CD4-positive, alpha-beta T cell (primary cell): Measurements from ENCODE around the gene TCF7L2. TPM values are rescaled to one million over a fixed set of nuclear protein-coding genes. Genes with fewer than 3 reads are reported as not detected.

Source experiments
- ATAC-seq: fragments of 200-7000 bp; cut with Tn5 transposase; one replicate; pipeline ENCODE4 v1.10.0; 2022; ENCODE audit warnings: mild to moderate bottlenecking; ENCODE audit not compliant: poor library complexity
- CTCF ChIA-PET: fragments of 350-600 bp; sonication (Branson Sonifier 250); formaldehyde crosslinking; loops from one replicate; lab custom pipeline; 2021; ENCODE audit warnings: antibody characterized with exemption, inconsistent platforms; lab: Charles Lee
- POLR2A ChIA-PET: fragments of 350-600 bp; sonication (Branson Sonifier 250); formaldehyde crosslinking; loops from one replicate; lab custom pipeline; 2021; ENCODE audit warnings: antibody characterized with exemption, inconsistent platforms; lab: Charles Lee
- DNase-seq, 14 experiments: peaks; one replicate each; pipeline ENCODE4 v3.0.0-alpha.2; 2013 to 2020; ENCODE audit warnings: mixed read lengths in 2 of 14
- H3K27ac ChIP-seq, 2 donors: one replicate each; pipeline versions ENCODE4 v1.5.1 to v1.7.0; 2013; ENCODE audit warnings: low read length in 2 of 2, low read depth in 1 of 2, mild to moderate bottlenecking in 1 of 2
- H3K27me3 ChIP-seq, 2 experiments: 1 replicate in 1 of 2; 2 replicates in 1 of 2; pipeline versions ENCODE4 v1.6.1 to v1.7.0; 2013; ENCODE audit warnings: low read length in 2 of 2, control low read depth in 1 of 2, mild to moderate bottlenecking in 1 of 2, moderate library complexity in 1 of 2; ENCODE audit not compliant: insufficient read depth in 2 of 2, control insufficient read depth in 1 of 2
- H3K36me3 ChIP-seq: one replicate; pipeline ENCODE4 v1.6.1; 2013; ENCODE audit warnings: low read length, control low read depth; ENCODE audit not compliant: insufficient read depth
- H3K4me1 ChIP-seq: one replicate; pipeline ENCODE4 v1.6.1; 2013; ENCODE audit warnings: low read length, control low read depth; ENCODE audit not compliant: insufficient read depth
- H3K4me3 ChIP-seq: one replicate; pipeline ENCODE4 v1.5.1; 2013; ENCODE audit warnings: mild to moderate bottlenecking, low read length, moderate library complexity
- H3K9me3 ChIP-seq, 2 experiments: 1 replicate in 1 of 2; 2 replicates in 1 of 2; pipeline versions ENCODE4 v1.6.1 to v1.7.0; 2013; ENCODE audit warnings: low read length in 2 of 2, mild to moderate bottlenecking in 2 of 2, control low read depth in 1 of 2, moderate library complexity in 1 of 2; ENCODE audit not compliant: control insufficient read depth in 1 of 2, insufficient read depth in 1 of 2
- H3K27ac Mint-ChIP-seq: one replicate; pipeline ENCODE4 v1.8.0; 2020; ENCODE audit warnings: mixed read lengths
- H3K27me3 Mint-ChIP-seq: one replicate; pipeline ENCODE4 v1.8.0; 2021; ENCODE audit warnings: mixed read lengths
- H3K36me3 Mint-ChIP-seq: one replicate; pipeline ENCODE4 v1.8.0; 2021; ENCODE audit warnings: low read depth, mixed read lengths
- H3K4me1 Mint-ChIP-seq: one replicate; pipeline ENCODE4 v1.8.0; 2021; ENCODE audit warnings: low read depth, mixed read lengths
- H3K4me3 Mint-ChIP-seq: one replicate; pipeline ENCODE4 v1.8.0; 2020; ENCODE audit warnings: mild to moderate bottlenecking, mixed read lengths
- H3K9me3 Mint-ChIP-seq: one replicate; pipeline ENCODE4 v1.8.0; 2020; ENCODE audit warnings: mixed read lengths
- intact Hi-C, 2 experiments: fragments of 100-400 bp; cut with DNase I in 1 of 2; cut with micrococcal nuclease in 1 of 2; formaldehyde crosslinking; loops; one replicate each; pipeline versions ENCODE4 v1.15.1 to v1.9.0; 2023 to 2025; cut with DNase I, micrococcal nuclease
- total RNA-seq, 174 experiments: library from RNA in 2 of 174; stranded (reverse) in 2 of 174; gene quantifications; one replicate each; pipeline ENCODE4 v1.2.3 and lab custom pipeline; 2021 to 2026
- TF ChIP-seq, protein P1 (sequence below): fragments of 200-600 bp; IDR thresholded peaks from one replicate; pipeline ENCODE4 v1.8.0; 2022; ENCODE audit warnings: antibody characterized with exemption, mild to moderate bottlenecking

TCF7L2 gene
- total RNA-seq, 2 experiments from 2014 or later, result 4.2 to 4.4 TPM

DNA sequence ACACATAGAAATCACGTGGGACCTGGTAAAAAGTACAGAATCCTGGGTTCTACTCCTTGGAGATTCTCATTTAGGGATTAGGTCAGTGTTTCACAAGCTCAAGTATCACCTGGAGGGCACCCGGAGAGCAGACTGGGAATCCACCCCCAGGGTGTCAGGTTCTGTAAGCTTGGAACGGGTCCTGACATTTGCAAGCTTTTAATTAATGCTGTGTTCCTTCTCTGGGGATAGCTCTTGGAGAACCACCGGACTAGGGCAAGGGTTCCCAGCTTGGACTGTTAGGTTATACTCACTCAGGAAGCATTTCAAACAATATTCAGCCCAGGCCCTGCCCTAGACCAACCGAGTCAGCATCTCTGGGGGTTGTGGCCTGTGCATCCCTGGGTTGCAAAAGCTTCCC, 23.0 kb downstream of the TCF7L2 start:
- intact Hi-C loops, result no loop called here
- no peak overlapping the region for H3K4me3 ChIP-seq
- CTCF ChIA-PET, result no interaction called here
- Mint-ChIP-seq H3K4me1 (no peaks in the 10 kb centered on the region), H3K27ac (no peak overlapping the region), H3K9me3 (no peaks in the 10 kb centered on the region), H3K4me3 (no peak overlapping the region), H3K36me3 (no peaks in the 10 kb centered on the region), H3K27me3 (peaks cover 26% of the 10 kb centered on the region)
- no peak for DNase-seq
- H3K36me3 ChIP-seq, result no peaks in the 10 kb centered on the region
- peaks cover 6 to 10% of the 10 kb centered on the region in 2 experiments for H3K27me3 ChIP-seq
- H3K9me3 ChIP-seq, result no peaks in the 10 kb centered on the region
- POLR2A ChIA-PET, result no interaction called here
- TF ChIP-seq, protein P1, sequence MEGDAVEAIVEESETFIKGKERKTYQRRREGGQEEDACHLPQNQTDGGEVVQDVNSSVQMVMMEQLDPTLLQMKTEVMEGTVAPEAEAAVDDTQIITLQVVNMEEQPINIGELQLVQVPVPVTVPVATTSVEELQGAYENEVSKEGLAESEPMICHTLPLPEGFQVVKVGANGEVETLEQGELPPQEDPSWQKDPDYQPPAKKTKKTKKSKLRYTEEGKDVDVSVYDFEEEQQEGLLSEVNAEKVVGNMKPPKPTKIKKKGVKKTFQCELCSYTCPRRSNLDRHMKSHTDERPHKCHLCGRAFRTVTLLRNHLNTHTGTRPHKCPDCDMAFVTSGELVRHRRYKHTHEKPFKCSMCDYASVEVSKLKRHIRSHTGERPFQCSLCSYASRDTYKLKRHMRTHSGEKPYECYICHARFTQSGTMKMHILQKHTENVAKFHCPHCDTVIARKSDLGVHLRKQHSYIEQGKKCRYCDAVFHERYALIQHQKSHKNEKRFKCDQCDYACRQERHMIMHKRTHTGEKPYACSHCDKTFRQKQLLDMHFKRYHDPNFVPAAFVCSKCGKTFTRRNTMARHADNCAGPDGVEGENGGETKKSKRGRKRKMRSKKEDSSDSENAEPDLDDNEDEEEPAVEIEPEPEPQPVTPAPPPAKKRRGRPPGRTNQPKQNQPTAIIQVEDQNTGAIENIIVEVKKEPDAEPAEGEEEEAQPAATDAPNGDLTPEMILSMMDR, result no peak
- ATAC-seq, result no peak
- H3K4me1 ChIP-seq, result no peaks in the 10 kb centered on the region
- no peak overlapping the region for H3K27ac ChIP-seq

DNA sequence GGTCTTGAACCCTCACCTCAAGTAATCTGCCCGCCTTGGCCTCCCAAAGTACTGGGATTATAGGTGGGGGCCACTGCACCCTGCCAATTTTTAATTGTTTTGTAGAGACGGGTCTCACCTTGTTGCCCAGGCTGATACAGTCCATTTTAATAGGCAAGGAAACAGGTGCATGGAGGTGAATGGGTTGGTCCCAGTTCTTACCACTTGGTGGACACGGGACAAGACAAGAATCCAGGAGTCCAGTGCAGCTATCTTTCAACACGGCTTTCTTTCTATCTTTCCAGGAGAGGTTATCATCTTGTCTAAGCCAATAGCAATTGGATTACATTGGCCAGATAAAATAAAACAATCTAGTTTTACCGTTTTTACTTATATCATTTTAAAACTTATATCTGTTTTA, 23.8 kb downstream of the TCF7L2 start:
- H3K36me3 ChIP-seq, result no peaks in the 10 kb centered on the region
- DNase-seq (no peak), ATAC-seq (no peak)
- no peaks in the 10 kb centered on the region for H3K4me1 Mint-ChIP-seq
- H3K27me3 ChIP-seq, result peaks cover 7 to 10% of the 10 kb centered on the region in 2 experiments
- CTCF ChIA-PET, result no interaction called here
- no peak overlapping the region for H3K27ac ChIP-seq
- no peak overlapping the region for H3K4me3 Mint-ChIP-seq
- TF ChIP-seq, protein P1, result no peak
- no peaks in the 10 kb centered on the region for H3K9me3 ChIP-seq
- intact Hi-C loops, result no loop called here
- H3K27me3 Mint-ChIP-seq, result peaks cover 29% of the 10 kb centered on the region
- POLR2A ChIA-PET, result no interaction called here
- no peaks in the 10 kb centered on the region for H3K4me1 ChIP-seq
- no peak overlapping the region for H3K4me3 ChIP-seq
- H3K27ac Mint-ChIP-seq, result no peak overlapping the region
- no peaks in the 10 kb centered on the region for H3K36me3 Mint-ChIP-seq
- no peaks in the 10 kb centered on the region for H3K9me3 Mint-ChIP-seq

DNA sequence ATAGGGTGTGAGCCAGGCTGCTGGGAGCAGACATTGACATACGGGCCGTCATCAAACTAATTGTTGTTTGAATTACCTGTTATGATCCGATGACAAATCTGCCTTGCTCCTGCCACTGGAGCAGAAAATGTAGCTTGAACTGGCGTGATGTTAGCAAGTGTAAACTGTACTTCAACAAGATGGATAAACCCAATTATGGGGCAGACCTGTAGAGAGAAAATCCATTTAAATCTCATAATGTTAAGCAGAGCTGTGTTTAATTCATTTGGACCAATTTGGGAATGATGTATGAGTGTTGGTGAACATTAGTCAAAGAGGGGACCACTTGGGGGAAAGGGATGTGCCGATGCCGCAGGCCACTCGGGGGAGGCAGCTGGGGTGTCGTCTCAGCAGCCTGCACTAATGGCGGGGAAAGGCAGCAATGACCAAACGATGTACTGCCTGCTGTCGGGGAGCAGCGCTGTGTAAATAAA, 27.4 kb downstream of the TCF7L2 start:
- Mint-ChIP-seq H3K27me3 (peaks cover 55% of the 10 kb centered on the region), H3K9me3 (no peaks in the 10 kb centered on the region), H3K4me3 (no peak overlapping the region), H3K27ac (no peak overlapping the region), H3K36me3 (no peaks in the 10 kb centered on the region), H3K4me1 (peaks cover 14% of the 10 kb centered on the region)
- Histone ChIP-seq H3K27me3 (peaks cover 14 to 24% of the 10 kb centered on the region in 2 experiments), H3K4me1 (peaks cover 6% of the 10 kb centered on the region), H3K36me3 (no peaks in the 10 kb centered on the region), H3K4me3 (no peak overlapping the region), H3K27ac (no peak overlapping the region), H3K9me3 (no peaks in the 10 kb centered on the region)
- POLR2A ChIA-PET, result no interaction called here
- intact Hi-C loops, result no loop called here
- ATAC-seq (no peak), DNase-seq (no peak)
- CTCF ChIA-PET, result interaction anchor here (1.0 kb wide), 1 partner anchor 11 kb away, joined by 3 read pairs; no protein-coding TSS in a partner anchor
- TF ChIP-seq, protein P1, result no peak
